Gastrocnemius medialis (tissue), 4 donors: ENCODE measurements around the gene NDUFS6. TPM values are rescaled to one million over a fixed set of nuclear protein-coding genes. Genes with fewer than 3 reads are reported as not detected.

ENCODE experiments used
- ATAC-seq, 2 donors: fragments of 150-250 bp; one replicate each; pipeline ENCODE4 v1.9.1; 2016
- DNase-seq, 2 donors: peaks; one replicate each; pipeline ENCODE4 v3.0.0-alpha.2; 2019
- H3K27ac ChIP-seq, 4 donors: fragments of 200-600 bp; sonication (generic); 1 replicate in 1 of 4; 2 replicates in 3 of 4; pipeline ENCODE4 v1.5.1; 2016 to 2018; ENCODE audit warnings: mild to moderate bottlenecking in 2 of 4, moderate library complexity in 1 of 4
- H3K27me3 ChIP-seq, 3 donors: fragments of 200-600 bp; sonication (generic) in 2 of 3; 1 replicate in 1 of 3; 2 replicates in 2 of 3; pipeline versions ENCODE4 v1.5.1 to v1.6.0; 2016 to 2019; ENCODE audit warnings: mild to moderate bottlenecking in 1 of 3, moderate library complexity in 1 of 3
- H3K36me3 ChIP-seq, 2 donors: fragments of 200-600 bp; sonication (generic) in 1 of 2; one replicate each; pipeline ENCODE4 v1.5.1; 2017 to 2018
- H3K4me1 ChIP-seq, 2 donors: fragments of 200-600 bp; sonication (generic) in 1 of 2; one replicate each; pipeline ENCODE4 v1.5.1; 2016 to 2017; ENCODE audit warnings: mild to moderate bottlenecking in 2 of 2
- H3K4me3 ChIP-seq, 4 donors: fragments of 200-600 bp; sonication (generic) in 3 of 4; 1 replicate in 1 of 4; 2 replicates in 3 of 4; pipeline ENCODE4 v1.5.1; 2016 to 2019; ENCODE audit warnings: mild to moderate bottlenecking in 2 of 4
- H3K9me3 ChIP-seq, 3 donors: fragments of 200-600 bp; sonication (generic) in 2 of 3; 1 replicate in 1 of 3; 2 replicates in 2 of 3; pipeline ENCODE4 v1.5.1; 2016 to 2019
- POLR2A ChIP-seq, 2 donors: fragments of 450-650 bp; IDR thresholded peaks; one replicate each; pipeline ENCODE4 v1.6.1; 2017; ENCODE audit warnings: antibody characterized with exemption in 2 of 2, mild to moderate bottlenecking in 2 of 2, moderate library complexity in 2 of 2
- in situ Hi-C, 4 donors: fragments of 200-750 bp; cut with MboI; loops; one replicate each; pipeline versions ENCODE4 v1.15.0 to v1.8.0; 2017; ENCODE audit warnings: low sequenced_read_pairs in 4 of 4
- intact Hi-C: fragments of 100-400 bp; cut with DNase I; formaldehyde crosslinking; loops from one replicate; pipeline ENCODE4 v1.15.1; 2023; ENCODE audit warnings: low total_unique reads
- total RNA-seq, 4 donors: library from RNA; depleted of rRNA; stranded (reverse); fragments of >200 nt; gene quantifications; one replicate each; pipeline versions ENCODE4 v1.1.0 to v1.2.3, GENCODE V29; 2016
- TF ChIP-seq, protein P1 (sequence below), 5 experiments: fragments of 450-650 bp in 3 of 5; fragments of 200-600 bp in 2 of 5; sonication (generic) in 2 of 5; IDR thresholded peaks in 4 of 5; conservative IDR thresholded peaks in 1 of 5; 1 replicate in 4 of 5; 2 replicates in 1 of 5; pipeline ENCODE4 v1.5.1; 2016 to 2019; ENCODE audit warnings: antibody characterized with exemption in 5 of 5, mild to moderate bottlenecking in 3 of 5, moderate library complexity in 3 of 5

The NDUFS6 gene
- total RNA-seq, 4 donors from 2014 or later, result 70.8 to 135 (median 106) TPM

DNA sequence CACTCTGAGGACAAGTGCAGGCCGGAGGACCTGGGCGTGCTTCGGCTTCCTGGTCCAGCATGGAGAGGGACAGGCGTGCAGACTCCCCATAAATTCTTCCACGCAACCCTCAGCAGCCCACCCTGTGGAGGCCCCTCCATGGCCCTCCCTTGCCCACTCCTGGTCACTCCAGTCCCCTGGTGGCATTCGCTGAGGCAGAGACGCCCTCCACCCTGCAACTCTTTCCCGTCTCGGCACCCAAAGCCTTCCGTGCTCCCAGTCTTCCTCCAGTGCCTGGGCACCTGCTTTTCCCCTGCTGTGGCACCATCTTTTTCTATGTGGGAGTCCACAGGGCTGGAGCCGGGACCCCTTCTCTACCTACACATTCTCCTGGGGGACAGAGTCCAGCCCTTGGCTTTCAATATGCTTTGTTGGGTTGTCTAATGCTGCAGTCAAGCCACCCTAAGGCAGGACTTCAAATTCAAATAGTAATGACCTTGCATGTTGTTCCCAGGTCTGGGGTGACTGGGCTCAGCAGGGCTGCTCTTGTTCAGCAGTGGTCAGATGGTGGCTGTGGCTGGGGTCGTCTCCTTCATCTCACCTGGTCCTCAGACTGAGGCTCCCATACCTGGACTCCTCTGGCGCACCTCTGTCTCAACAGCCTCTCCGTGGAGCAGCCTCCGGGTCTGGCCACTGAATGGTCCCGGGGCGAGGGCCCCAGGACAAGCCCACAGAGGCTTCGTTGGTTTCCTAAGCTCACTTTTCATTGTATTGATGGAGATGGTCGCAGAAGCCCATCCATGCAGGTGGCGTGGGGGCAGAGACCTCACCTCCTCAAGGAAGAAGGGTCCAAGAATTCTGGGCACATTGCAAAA, 16.8 kb upstream of the NDUFS6 start:
- intact Hi-C loops, result no loop called here
- ATAC-seq, result no peak
- DNase-seq, result no peak
- TF ChIP-seq, protein P1, sequence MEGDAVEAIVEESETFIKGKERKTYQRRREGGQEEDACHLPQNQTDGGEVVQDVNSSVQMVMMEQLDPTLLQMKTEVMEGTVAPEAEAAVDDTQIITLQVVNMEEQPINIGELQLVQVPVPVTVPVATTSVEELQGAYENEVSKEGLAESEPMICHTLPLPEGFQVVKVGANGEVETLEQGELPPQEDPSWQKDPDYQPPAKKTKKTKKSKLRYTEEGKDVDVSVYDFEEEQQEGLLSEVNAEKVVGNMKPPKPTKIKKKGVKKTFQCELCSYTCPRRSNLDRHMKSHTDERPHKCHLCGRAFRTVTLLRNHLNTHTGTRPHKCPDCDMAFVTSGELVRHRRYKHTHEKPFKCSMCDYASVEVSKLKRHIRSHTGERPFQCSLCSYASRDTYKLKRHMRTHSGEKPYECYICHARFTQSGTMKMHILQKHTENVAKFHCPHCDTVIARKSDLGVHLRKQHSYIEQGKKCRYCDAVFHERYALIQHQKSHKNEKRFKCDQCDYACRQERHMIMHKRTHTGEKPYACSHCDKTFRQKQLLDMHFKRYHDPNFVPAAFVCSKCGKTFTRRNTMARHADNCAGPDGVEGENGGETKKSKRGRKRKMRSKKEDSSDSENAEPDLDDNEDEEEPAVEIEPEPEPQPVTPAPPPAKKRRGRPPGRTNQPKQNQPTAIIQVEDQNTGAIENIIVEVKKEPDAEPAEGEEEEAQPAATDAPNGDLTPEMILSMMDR (IDR thresholded peaks at IDR 0.05 in 4 of 5, conservative IDR thresholded peaks at IDR 0.05 in 1 of 5), result no peak
- no peak for TF ChIP-seq POLR2A (IDR thresholded peaks at IDR 0.05)
- Histone ChIP-seq H3K36me3 (no peaks in the 10 kb centered on the region), H3K27ac (no peak overlapping the region), H3K4me3 (no peak overlapping the region), H3K9me3 (no peaks in the 10 kb centered on the region), H3K27me3 (no peaks in the 10 kb centered on the region), H3K4me1 (no peaks in the 10 kb centered on the region)
- in situ Hi-C loops, result no loop called here

DNA sequence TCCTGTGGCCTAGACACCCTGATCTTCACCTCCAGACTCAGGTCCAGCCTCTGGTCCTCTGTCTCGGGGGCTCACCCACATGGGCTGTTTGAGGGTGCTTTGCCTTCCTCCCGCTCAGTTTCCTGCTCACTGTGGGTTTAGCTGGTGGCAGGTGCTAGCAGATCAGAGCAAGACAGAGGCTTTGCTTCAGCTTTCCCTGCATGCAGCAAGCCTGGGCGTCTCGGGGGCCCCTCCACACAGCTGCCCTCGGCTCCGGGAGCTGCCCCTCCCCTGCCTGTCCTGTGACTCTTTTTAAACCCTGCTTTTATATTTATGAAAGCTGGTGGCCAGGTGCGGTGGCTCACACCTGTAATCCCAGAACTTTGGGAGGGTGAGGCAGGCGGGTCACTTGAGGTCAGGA, 16.1 kb upstream of the NDUFS6 start:
- intact Hi-C loops, result no loop called here
- no peak for DNase-seq
- TF ChIP-seq, protein P1 (IDR thresholded peaks at IDR 0.05 in 4 of 5, conservative IDR thresholded peaks at IDR 0.05 in 1 of 5), result no peak
- no peak for TF ChIP-seq POLR2A (IDR thresholded peaks at IDR 0.05)
- Histone ChIP-seq H3K27me3 (no peaks in the 10 kb centered on the region), H3K4me1 (peaks cover 0 to 4% of the 10 kb centered on the region in 2 donors), H3K27ac (no peak overlapping the region), H3K9me3 (no peaks in the 10 kb centered on the region), H3K4me3 (no peak overlapping the region), H3K36me3 (no peaks in the 10 kb centered on the region)
- in situ Hi-C loops, result no loop called here
- ATAC-seq, result no peak

DNA sequence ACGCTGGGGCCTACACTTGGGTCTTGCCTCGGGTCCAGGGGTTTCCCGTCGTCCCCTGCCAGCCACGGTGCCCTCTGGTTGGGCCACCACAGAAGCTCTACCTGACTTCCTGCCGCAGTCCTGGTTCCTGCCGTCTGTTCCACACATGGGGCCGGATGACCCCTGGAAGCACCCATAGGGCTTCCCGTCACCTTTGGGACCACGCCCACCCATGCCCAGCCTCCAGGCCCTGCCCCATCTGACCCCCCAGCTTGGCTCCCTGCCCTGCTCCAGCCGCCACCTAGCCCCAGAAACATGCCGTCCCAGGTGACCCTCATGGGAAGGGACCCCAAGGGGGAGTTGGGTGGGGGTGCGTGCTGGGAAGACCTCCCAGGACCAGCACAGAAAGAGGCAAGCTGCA, 15.2 kb upstream of the NDUFS6 start:
- no peaks in the 10 kb centered on the region for H3K27me3 ChIP-seq

DNA sequence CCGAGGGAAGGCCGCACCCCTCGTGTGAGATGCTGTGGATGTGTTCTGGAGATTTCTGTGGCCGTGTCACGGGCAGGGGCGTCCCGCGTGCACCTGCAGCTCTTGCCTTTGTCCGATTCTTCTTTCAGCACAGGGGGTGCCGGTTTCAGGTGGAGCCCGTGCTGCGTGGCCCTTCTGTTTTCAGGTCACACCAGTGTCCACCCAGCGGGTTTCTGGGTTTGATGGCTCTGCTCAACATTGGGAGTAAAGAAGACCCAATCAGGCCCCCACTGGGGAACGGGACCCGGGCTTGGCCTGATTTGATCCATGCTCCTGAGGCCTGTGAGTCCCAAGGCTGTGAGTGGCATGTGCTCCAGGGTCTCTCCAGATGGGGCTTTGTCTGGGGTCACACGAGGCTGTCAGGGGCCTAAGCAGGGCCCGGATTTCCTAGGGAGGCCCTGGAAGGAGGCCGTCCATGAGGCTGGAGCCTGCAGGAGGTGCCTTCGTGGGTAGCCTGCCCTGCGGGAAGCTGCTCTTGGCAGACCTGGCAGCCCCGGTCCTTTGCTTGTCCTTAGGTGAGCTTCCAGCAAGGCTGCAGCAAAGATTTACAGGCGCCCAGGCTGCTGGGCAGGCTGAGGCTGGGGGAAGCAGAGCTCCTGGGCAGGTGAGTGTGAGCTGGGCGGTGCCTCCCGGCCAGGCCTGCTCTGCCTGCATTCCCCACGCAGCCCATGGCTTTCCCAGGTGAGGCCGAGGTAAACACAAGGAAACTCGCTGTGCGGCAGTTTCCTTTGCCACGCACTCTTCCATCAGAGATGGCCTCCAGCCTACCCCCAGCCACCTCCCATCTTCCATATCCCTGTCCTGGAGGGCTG, 14.4 kb upstream of the NDUFS6 start:
- Histone ChIP-seq H3K27me3 (no peaks in the 10 kb centered on the region), H3K4me3 (no peak overlapping the region), H3K36me3 (no peaks in the 10 kb centered on the region), H3K4me1 (peaks cover 0 to 4% of the 10 kb centered on the region in 2 donors), H3K9me3 (no peaks in the 10 kb centered on the region), H3K27ac (no peak overlapping the region)
- intact Hi-C loops, result no loop called here
- DNase-seq (no peak), ATAC-seq (no peak)
- no peak for TF ChIP-seq POLR2A (IDR thresholded peaks at IDR 0.05)
- TF ChIP-seq, protein P1 (IDR thresholded peaks at IDR 0.05 in 4 of 5, conservative IDR thresholded peaks at IDR 0.05 in 1 of 5), result no peak
- in situ Hi-C loops, result no loop called here

More for the DNA sequence above, 15.2 kb upstream of the NDUFS6 start:
- Histone ChIP-seq H3K36me3 (no peaks in the 10 kb centered on the region), H3K4me1 (peaks cover 0 to 4% of the 10 kb centered on the region in 2 donors), H3K27ac (no peak overlapping the region), H3K4me3 (no peak overlapping the region), H3K9me3 (no peaks in the 10 kb centered on the region)
- no peak for DNase-seq
- no peak for ATAC-seq
- in situ Hi-C loops, result no loop called here
- intact Hi-C loops, result no loop called here
- TF ChIP-seq, protein P1 (IDR thresholded peaks at IDR 0.05 in 4 of 5, conservative IDR thresholded peaks at IDR 0.05 in 1 of 5), result no peak
- TF ChIP-seq POLR2A (IDR thresholded peaks at IDR 0.05), result no peak
